Neural progenitor cell (in vitro differentiated cells): ENCODE measurements around the gene EEF1AKMT3.

Experiments used
- EZH2 ChIP-seq: fragments of 200-600 bp; sonication (generic); IDR thresholded peaks from 2 replicates; pipeline ENCODE4 v1.6.1; 2017; ENCODE audit warnings: antibody characterized with exemption, mild to moderate bottlenecking, moderate library complexity
- EZH2phosphoT487 ChIP-seq: fragments of 200-600 bp; sonication (generic); IDR thresholded peaks from 2 replicates; pipeline ENCODE4 v1.6.1; 2017; ENCODE audit warnings: antibody characterized with exemption
- TF ChIP-seq, protein P1 (sequence below): fragments of 200-600 bp; sonication (generic); IDR thresholded peaks from 2 replicates; pipeline ENCODE4 v1.5.1; 2017; ENCODE audit warnings: antibody characterized with exemption, mild to moderate bottlenecking

DNA sequence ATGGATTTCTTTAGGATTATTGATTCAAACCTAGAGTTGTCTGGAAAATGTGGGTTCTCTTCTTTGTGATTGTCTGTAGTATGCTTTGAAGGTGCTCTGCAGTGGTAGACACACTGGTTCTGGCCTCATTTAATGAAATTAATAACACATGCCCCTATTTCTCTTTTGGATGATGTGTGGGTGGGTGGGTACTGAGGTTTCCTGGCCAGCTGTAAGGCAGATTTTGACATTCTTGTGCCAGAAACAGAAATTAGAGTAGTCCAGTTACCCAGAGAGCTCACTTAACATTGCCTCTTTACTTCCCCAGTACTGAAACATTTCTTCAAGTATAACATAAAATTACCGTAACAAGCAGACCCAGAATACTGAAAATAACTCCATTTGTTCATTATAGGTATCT is 24.6 kb downstream of the EEF1AKMT3 start:
- TF ChIP-seq, protein P1, sequence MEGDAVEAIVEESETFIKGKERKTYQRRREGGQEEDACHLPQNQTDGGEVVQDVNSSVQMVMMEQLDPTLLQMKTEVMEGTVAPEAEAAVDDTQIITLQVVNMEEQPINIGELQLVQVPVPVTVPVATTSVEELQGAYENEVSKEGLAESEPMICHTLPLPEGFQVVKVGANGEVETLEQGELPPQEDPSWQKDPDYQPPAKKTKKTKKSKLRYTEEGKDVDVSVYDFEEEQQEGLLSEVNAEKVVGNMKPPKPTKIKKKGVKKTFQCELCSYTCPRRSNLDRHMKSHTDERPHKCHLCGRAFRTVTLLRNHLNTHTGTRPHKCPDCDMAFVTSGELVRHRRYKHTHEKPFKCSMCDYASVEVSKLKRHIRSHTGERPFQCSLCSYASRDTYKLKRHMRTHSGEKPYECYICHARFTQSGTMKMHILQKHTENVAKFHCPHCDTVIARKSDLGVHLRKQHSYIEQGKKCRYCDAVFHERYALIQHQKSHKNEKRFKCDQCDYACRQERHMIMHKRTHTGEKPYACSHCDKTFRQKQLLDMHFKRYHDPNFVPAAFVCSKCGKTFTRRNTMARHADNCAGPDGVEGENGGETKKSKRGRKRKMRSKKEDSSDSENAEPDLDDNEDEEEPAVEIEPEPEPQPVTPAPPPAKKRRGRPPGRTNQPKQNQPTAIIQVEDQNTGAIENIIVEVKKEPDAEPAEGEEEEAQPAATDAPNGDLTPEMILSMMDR = no peak
- TF ChIP-seq EZH2 (no peak), EZH2phosphoT487 (no peak)
